GM20431 (cell line): Measurements from ENCODE around the gene ZNF296.

Experiments
- in situ Hi-C: fragments of 300-500 bp; cut with MseI, MboI; formaldehyde crosslinking; loops from one replicate; pipeline ENCODE4 v1.15.0; 2020; ENCODE audit warnings: low sequenced_read_pairs; ENCODE audit not compliant: unreplicated experiment

The ZNF296 gene

GRCh38 chr19:45035755-45036154 is 40.5 kb downstream of the ZNF296 start:
- in situ Hi-C loops = no loop called here

DNA sequence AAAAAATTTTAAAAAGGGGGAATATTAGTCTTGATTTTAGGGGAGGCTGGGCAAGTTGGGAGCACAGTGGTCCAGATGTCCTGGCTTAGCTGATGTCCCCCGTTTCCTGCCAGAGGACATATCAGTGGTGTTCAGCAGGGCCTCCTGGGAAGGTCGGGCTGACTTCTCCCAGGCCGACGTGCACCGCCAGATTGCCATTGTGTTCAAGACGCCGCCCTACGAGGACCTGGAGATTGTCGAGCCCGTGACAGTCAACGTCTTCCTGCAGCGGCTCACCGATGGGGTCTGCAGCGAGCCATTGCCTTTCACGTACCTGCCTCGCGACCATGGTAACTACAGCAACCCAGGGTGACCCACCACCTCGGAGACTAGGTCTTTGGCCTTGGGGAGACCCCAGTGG is 43.9 kb downstream of the ZNF296 start:
- in situ Hi-C loops = no loop called here

DNA sequence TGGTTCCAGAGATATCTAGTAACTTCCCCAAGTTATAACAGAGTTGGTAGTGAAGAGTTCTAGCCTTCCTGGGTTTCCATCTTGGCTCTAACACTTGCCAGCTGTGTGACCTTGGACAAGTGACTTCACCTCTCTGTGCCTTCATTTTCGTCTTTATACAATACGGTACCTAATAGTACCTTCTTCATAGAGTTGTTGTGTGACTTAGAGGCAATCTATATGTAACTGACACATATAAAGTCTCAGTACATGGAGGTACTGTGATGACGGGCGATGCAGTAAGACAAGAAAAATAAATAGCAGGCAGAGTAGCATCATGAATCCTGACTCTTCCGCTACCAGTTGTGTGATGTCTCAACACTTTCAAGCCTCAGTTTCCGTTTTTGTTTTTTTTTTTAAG is 45.5 kb downstream of the ZNF296 start:
- in situ Hi-C loops = no loop called here

GRCh38 chr19:45027371-45027770 is 48.9 kb downstream of the ZNF296 start:
- in situ Hi-C loops = no loop called here

DNA sequence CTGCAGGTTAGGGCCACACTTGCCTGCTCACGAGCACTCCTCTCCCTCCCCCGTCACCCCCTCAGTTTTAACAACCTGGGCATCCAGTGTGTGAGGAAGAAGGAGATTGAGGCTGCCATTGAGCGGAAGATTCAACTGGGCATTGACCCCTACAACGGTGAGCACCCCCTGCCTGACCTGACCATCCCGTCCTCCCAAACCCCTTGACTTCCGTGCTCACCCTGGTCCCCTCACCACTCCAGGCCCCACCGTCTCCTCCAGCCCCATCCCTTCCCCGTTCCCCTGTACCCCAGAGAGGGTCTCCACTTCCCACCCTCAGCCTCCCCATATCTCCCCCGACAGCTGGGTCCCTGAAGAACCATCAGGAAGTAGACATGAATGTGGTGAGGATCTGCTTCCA is 51.0 kb downstream of the ZNF296 start:
- in situ Hi-C loops = no loop called here

- in situ Hi-C loops = no loop called here
Measured at GRCh38 chr19:45023048-45023447, 53.2 kb downstream of the ZNF296 start.

- in situ Hi-C loops = no loop called here
Measured at GRCh38 chr19:45021971-45022370, 54.3 kb downstream of the ZNF296 start.
